ENCODE data around the gene KCNK15.
"Not testable (repeated sequence)": the region's sequence is repeated elsewhere in the genome, so short reads cannot be mapped to it uniquely, and the experiment has no call there.

KCNK15 gene

GRCh38 chr20:44758247-44759101 lies 12.8 kb downstream of the KCNK15 start:
- DNase-seq (ENCODE audit: low spot score), result no peak

- no peak for DNase-seq (ENCODE audit: low spot score)
Measured at GRCh38 chr20:44759595-44759994, 13.9 kb downstream of the KCNK15 start.

- no peak for DNase-seq (ENCODE audit: low spot score)
Measured at GRCh38 chr20:44761423-44761822, 15.8 kb downstream of the KCNK15 start.

GRCh38 chr20:44762466-44763140 lies 16.9 kb downstream of the KCNK15 start:
- DNase-seq (ENCODE audit: low spot score), result no peak

- DNase-seq (ENCODE audit: low spot score), result not testable (repeated sequence)
Measured at GRCh38 chr20:44763798-44764197, 18.1 kb downstream of the KCNK15 start.

GRCh38 chr20:44765091-44765490 lies 19.4 kb downstream of the KCNK15 start:
- no peak for DNase-seq (ENCODE audit: low spot score)

- DNase-seq (ENCODE audit: low spot score), result no peak
Measured at GRCh38 chr20:44765701-44766347, 20.2 kb downstream of the KCNK15 start.

GRCh38 chr20:44768256-44768655 lies 22.6 kb downstream of the KCNK15 start:
- no peak for DNase-seq (ENCODE audit: low spot score)

- no peak for DNase-seq (ENCODE audit: low spot score)
Measured at GRCh38 chr20:44768854-44769480, 23.3 kb downstream of the KCNK15 start.

GRCh38 chr20:44769481-44769863 lies 23.8 kb downstream of the KCNK15 start:
- DNase-seq (ENCODE audit: low spot score), result no peak

- DNase-seq (ENCODE audit: low spot score), result no peak
Measured at GRCh38 chr20:44770484-44771171, 25.0 kb downstream of the KCNK15 start.

- DNase-seq (ENCODE audit: low spot score), result no peak
Measured at GRCh38 chr20:44771172-44771535, 25.5 kb downstream of the KCNK15 start.

- no peak for DNase-seq (ENCODE audit: low spot score)
Measured at GRCh38 chr20:44772636-44773035, 27.0 kb downstream of the KCNK15 start.

GRCh38 chr20:44773070-44773829 lies 27.6 kb downstream of the KCNK15 start:
- DNase-seq (ENCODE audit: low spot score), result no peak

GRCh38 chr20:44776980-44777379 lies 31.3 kb downstream of the KCNK15 start:
- no peak for DNase-seq (ENCODE audit: low spot score)

- DNase-seq (ENCODE audit: low spot score), result peak; percentile 12
Measured at GRCh38 chr20:44780226-44780625, 34.6 kb downstream of the KCNK15 start.

GRCh38 chr20:44781118-44781517 lies 35.5 kb downstream of the KCNK15 start:
- DNase-seq (ENCODE audit: low spot score), result no peak

GRCh38 chr20:44781791-44782190 lies 36.1 kb downstream of the KCNK15 start:
- DNase-seq (ENCODE audit: low spot score), result no peak

GRCh38 chr20:44784688-44785087 lies 39.0 kb downstream of the KCNK15 start:
- DNase-seq (ENCODE audit: low spot score), result no peak

- no peak for DNase-seq (ENCODE audit: low spot score)
Measured at GRCh38 chr20:44785768-44786167, 40.1 kb downstream of the KCNK15 start.

- DNase-seq (ENCODE audit: low spot score), result no peak
Measured at GRCh38 chr20:44787299-44787698, 41.6 kb downstream of the KCNK15 start.
